Measurements from ENCODE around the gene TYK2. TPM values are rescaled to one million over a fixed set of nuclear protein-coding genes. Genes with fewer than 3 reads are reported as not detected.
A peak's percentile ranks its signal among the peaks of the same experiment; 100 is the strongest.

TYK2 gene
- total RNA-seq, 1 donor, result 72.7 TPM

DNA sequence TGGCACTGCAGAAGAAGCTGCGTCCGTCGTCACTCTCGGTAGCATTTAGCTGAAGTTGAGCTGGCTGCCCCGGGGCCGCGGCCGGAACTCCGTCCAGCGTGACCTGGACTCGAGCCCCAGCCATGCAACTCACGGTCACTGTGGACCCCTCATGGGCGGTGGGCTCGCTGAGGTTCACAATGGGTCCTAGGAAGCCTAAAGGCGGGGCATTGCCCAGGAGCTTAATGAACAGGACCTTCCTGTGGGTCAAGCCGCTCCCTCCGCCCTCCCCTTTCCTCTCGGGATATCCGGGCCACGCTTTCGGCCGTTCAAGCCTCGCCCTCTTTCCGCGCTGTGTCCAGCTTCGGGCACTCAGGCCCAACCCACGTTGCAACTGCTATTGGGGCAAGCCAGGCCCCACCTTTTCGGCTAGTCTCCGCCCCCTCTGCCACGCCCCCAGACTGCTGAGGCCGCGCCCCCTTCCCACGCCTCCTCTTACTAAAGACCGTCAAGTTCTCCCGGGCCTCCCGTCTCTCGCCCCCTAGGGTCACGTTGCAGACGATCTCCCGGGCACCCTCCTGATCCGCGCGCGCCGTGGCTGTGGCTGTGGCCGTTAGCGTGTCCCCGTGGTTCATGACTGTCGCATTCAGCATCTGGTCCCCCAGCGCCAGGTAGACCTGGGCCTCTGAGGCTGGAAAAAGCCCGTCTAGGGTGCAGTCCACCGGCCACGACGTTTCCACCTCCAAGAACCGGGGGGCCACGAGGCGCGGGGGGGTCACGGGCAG lies 45.6 kb downstream of the TYK2 start:
- Histone ChIP-seq H3K36me3 (ENCODE audit: insufficient read depth, low read length) (peaks cover 9% of the 10 kb centered on the region), H2AFZ (ENCODE audit: low read length) (peak overlapping the region; percentile 96), H4K20me1 (ENCODE audit: insufficient read depth, low read length) (peaks cover 20% of the 10 kb centered on the region), H3K9me3 (ENCODE audit: low read depth, low read length) (no peaks in the 10 kb centered on the region), H3K4me2 (ENCODE audit: insufficient read depth, low read length) (peak overlapping the region; percentile 99), H3K27ac (ENCODE audit: low read depth, low read length) (peak overlapping the region; percentile 60), H3K4me1 (ENCODE audit: insufficient read depth, low read length) (peaks cover 22% of the 10 kb centered on the region), H3K79me2 (ENCODE audit: insufficient read depth, low read length) (peaks cover 34% of the 10 kb centered on the region), H3K27me3 (ENCODE audit: insufficient read depth, low read length) (no peaks in the 10 kb centered on the region), H3K4me3 (ENCODE audit: insufficient read depth, low read length) (peak overlapping the region; percentile 99)
- no peak for TF ChIP-seq CTCF (IDR thresholded peaks at IDR 0.05; ENCODE audit: extremely low read depth, low read depth, low read length)
- peak; percentile 99 for DNase-seq (ENCODE audit: insufficient read length, low spot score, missing footprints)

DNA sequence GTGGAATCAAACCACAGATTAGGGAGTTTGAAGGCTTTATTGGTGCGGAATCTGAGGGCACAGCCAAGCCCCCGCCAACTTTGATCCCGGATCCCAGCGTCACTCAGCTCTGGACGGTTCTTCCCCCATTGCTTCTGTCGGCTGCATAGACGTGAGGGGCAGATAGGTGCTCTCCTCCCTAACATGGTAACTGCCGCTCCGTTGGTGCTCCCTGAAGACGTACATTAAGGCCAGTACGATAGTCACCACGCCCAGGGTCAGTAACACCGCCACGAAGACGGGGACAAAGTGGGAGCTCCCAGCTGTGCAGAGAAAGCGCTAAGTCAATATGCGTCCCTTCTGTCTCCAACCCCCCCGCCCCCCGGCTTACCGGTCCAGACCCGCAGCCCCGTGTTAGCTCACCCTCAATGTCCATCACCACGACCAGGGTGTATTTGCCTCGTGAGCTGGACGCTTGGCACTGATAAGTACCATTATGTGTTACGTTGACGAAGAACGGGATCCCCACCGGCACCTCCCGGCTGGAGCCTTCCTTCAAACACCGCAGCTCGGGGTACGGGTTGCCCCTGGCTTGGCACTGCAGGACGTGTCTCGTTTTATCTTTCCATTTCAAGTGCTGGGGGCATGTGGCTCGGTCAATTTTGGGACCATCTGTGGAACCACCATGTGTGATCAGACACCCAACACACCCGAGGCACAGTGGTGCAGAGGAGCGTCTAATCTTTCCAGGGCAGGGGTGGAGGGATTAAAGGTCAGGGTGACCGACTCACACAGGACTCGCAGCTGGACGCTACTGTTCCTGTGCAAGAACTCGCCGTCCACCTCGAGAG lies 46.4 kb downstream of the TYK2 start:
- Histone ChIP-seq H3K79me2 (ENCODE audit: insufficient read depth, low read length) (peaks cover 42% of the 10 kb centered on the region), H3K4me3 (ENCODE audit: insufficient read depth, low read length) (peak overlapping the region; percentile 99), H3K4me1 (ENCODE audit: insufficient read depth, low read length) (peaks cover 22% of the 10 kb centered on the region), H3K36me3 (ENCODE audit: insufficient read depth, low read length) (peaks cover 15% of the 10 kb centered on the region), H3K27ac (ENCODE audit: low read depth, low read length) (peak overlapping the region; percentile 96), H3K9me3 (ENCODE audit: low read depth, low read length) (no peaks in the 10 kb centered on the region), H3K27me3 (ENCODE audit: insufficient read depth, low read length) (no peaks in the 10 kb centered on the region), H4K20me1 (ENCODE audit: insufficient read depth, low read length) (peaks cover 26% of the 10 kb centered on the region), H3K4me2 (ENCODE audit: insufficient read depth, low read length) (peak overlapping the region; percentile 99), H2AFZ (ENCODE audit: low read length) (peak overlapping the region; percentile 96)
- TF ChIP-seq CTCF (IDR thresholded peaks at IDR 0.05; ENCODE audit: extremely low read depth, low read depth, low read length), result no peak
- DNase-seq (ENCODE audit: insufficient read length, low spot score, missing footprints), result peak; percentile 74

DNA sequence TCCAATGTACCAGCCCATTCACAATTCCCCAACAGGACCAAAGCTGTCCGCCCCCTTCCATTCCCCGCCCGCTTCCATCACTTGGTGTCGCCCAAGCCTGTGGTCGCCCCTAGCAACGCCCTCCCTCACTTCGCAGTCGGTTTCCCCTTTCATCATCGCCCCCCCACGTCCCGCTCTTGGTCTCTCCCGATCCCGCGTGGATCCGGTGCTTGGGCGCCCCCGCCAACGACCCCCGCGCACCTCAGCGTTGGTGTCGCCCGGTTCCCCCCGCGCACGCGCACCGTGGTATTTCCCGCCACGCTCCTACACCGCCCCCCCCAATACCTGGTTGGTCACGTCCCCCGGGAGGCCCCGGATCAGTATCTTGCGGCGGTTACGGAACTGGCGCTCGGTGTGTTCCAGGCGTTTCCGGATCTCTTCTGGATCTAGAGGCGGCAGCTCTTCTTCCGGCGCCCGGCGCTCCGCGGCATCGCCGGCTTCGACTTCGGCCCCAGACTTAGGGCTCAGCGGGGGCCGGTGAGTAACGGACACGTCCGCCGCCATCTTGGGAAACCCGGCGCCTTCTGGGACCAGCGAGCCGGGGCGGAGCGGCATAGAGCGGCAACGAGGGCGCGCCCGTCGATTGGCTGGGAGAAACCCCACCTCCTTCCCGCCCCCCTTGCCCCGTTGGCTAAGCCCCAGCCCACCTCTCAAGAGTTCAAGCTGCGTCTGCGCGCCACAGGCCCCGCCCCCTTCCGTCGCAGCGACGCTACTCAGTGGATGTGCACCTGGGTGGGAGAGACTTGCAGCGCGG lies 47.2 kb downstream of the TYK2 start, which contains the start of gene RAVER1:
Gene RAVER1, minus strand, starts transcription at position 565 of the 793 bp plus-strand sequence. Its CDS starts 22 bp downstream, at position 543.
- TF ChIP-seq CTCF (IDR thresholded peaks at IDR 0.05; ENCODE audit: extremely low read depth, low read depth, low read length), result no peak

More for the DNA sequence above, 47.2 kb downstream of the TYK2 start, which contains the start of gene RAVER1:
- H3K9me3 ChIP-seq (ENCODE audit: low read depth, low read length), result no peaks in the 10 kb centered on the region
- DNase-seq (ENCODE audit: insufficient read length, low spot score, missing footprints), result peak; percentile 99
- no peaks in the 10 kb centered on the region for H3K27me3 ChIP-seq (ENCODE audit: insufficient read depth, low read length)
- H4K20me1 ChIP-seq (ENCODE audit: insufficient read depth, low read length), result peaks cover 31% of the 10 kb centered on the region
- peaks cover 22% of the 10 kb centered on the region for H3K36me3 ChIP-seq (ENCODE audit: insufficient read depth, low read length)
- peak within 1 kb of the TSS; percentile 99 for H3K4me3 ChIP-seq (ENCODE audit: insufficient read depth, low read length)
- peaks cover 42% of the 10 kb centered on the region for H3K79me2 ChIP-seq (ENCODE audit: insufficient read depth, low read length)
- H2AFZ ChIP-seq (ENCODE audit: low read length), result peak within 1 kb of the TSS; percentile 96
- H3K27ac ChIP-seq (ENCODE audit: low read depth, low read length), result peak within 1 kb of the TSS; percentile 96
- peaks cover 22% of the 10 kb centered on the region for H3K4me1 ChIP-seq (ENCODE audit: insufficient read depth, low read length)
- peak within 1 kb of the TSS; percentile 99 for H3K4me2 ChIP-seq (ENCODE audit: insufficient read depth, low read length)
